Fibroblast of villous mesenchyme (primary cell): ENCODE data around the gene CCDC30. TPM values are rescaled to one million over a fixed set of nuclear protein-coding genes. Genes with fewer than 3 reads are reported as not detected.
"Not testable (repeated sequence)": the region's sequence is repeated elsewhere in the genome, so short reads cannot be mapped to it uniquely, and the experiment has no call there.

Source experiments
- DNase-seq: peaks from one replicate; pipeline ENCODE4 v3.0.0-alpha.2; 2010; ENCODE audit warnings: low read depth
- H3K4me3 ChIP-seq: 2 replicates; pipeline ENCODE4 v1.5.1; 2011; ENCODE audit warnings: low read depth, mild to moderate bottlenecking, low read length
- CTCF ChIP-seq: IDR thresholded peaks from 2 replicates; pipeline ENCODE4 v1.5.1; 2012; ENCODE audit warnings: low read depth, mild to moderate bottlenecking, low read length; ENCODE audit not compliant: insufficient read depth
- total RNA-seq: library from RNA; depleted of rRNA; stranded (reverse); fragments of >200 nt; gene quantifications from 2 replicates; pipeline ENCODE4 v1.2.3, GENCODE V29; 2012

The CCDC30 gene
- total RNA-seq, 1 donor, result 0.86 TPM

- no peak for TF ChIP-seq CTCF
- no peak for DNase-seq
- H3K4me3 ChIP-seq, result no peak overlapping the region
These were observed 217.0 kb downstream of the CCDC30 start for GRCh38 chr1:42680055-42680454.

- TF ChIP-seq CTCF, result no peak
- DNase-seq, result peak; percentile 34
- peak overlapping the region; percentile 92 for H3K4me3 ChIP-seq
These were observed 218.0 kb downstream of the CCDC30 start for GRCh38 chr1:42680921-42681683.

GRCh38 chr1:42681741-42682483, 218.8 kb downstream of the CCDC30 start, which contains the start of gene YBX1:
YBX1 (plus strand) TSS chr1:42682418; CDS start chr1:42682566, 148 bp downstream.
- DNase-seq, result peak; percentile 99
- no peak for TF ChIP-seq CTCF
- H3K4me3 ChIP-seq, result peak within 1 kb of the TSS; percentile 92

GRCh38 chr1:42682484-42682738, 219.3 kb downstream of the CCDC30 start:
- peak overlapping the region; percentile 92 for H3K4me3 ChIP-seq
- not testable (repeated sequence) for DNase-seq

- no peak for TF ChIP-seq CTCF
- peak overlapping the region; percentile 92 for H3K4me3 ChIP-seq
- DNase-seq, result peak; percentile 82
These were observed 219.8 kb downstream of the CCDC30 start for GRCh38 chr1:42682739-42683531.

GRCh38 chr1:42684139-42684538, 221.1 kb downstream of the CCDC30 start:
- no peak for TF ChIP-seq CTCF
- DNase-seq, result peak; percentile 26
- peak overlapping the region; percentile 92 for H3K4me3 ChIP-seq

- H3K4me3 ChIP-seq, result no peak overlapping the region
- no peak for DNase-seq
- no peak for TF ChIP-seq CTCF
These were observed 223.3 kb downstream of the CCDC30 start for GRCh38 chr1:42686418-42686817.
